ENCODE data around the gene BACH2. TPM values are rescaled to one million over a fixed set of nuclear protein-coding genes. Genes with fewer than 3 reads are reported as not detected.

Gene BACH2
- polyA plus RNA-seq, 3 donors: 10.4 to 12.9 (median 11.2) TPM

GRCh38 chr6:90197854-90198496, 98.7 kb downstream of the BACH2 start:
- DNase-seq (ENCODE audit: extremely low read depth in 1 of 11, low read depth in 9 of 11, low spot score in 4 of 11): no peak

DNA sequence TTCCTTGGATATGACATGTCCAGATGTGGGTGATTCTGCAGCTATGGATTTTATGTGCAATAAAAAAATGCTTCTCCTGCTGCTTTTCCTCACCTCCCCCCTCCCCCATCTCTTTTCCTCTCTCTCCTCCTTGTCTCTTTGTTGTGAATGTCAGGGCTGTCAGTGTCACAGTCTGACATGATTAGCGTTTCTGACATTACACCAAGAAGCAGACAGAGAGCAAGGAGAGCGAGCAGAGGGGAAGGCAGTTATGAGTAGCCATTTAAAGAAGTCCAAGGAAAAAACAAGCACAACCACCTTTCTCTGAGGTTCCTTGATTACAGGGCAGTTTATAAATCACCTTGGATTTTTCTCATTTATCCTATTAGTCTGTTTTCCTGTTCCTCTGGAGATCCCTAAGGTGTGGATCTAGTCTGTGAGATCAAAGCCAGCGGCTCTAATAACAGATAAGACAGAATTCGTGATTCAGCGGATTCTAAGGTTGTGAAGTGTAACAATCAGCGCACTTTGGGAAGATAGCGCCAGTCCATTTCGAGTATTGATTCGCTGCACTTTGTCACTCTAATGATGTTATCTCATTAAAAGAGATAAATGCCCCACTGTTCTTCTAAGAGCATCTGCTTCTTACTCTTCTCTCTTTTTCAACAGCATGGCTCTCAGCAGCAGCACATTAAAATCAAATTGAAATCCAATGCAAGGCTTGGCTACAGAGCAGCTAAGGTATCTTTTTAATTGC, 101.4 kb downstream of the BACH2 start:
- no peak for DNase-seq (ENCODE audit: extremely low read depth in 1 of 11, low read depth in 9 of 11, low spot score in 4 of 11)

DNA sequence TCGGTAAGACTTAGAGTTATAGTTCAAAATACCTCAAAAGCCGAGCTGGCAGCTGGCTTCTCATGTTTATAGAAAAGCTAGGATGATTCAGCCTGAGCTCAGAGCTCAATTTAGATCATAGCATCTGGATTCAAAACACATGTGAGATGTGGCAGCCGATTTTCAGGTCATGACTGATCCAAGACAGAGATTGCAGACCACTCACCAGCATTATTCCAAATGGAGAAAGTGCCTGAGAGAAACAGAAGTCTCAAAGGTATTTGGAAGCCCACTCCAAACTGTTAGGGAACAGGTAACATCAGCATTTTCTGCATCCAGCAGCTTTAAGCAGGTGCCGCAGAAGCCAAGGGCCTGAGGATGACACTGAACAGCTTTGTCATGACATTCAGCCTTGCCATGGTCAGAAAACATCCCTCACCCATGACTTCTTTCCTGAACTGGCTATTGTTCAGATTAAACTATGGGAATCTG, 102.2 kb downstream of the BACH2 start:
- no peak for DNase-seq (ENCODE audit: extremely low read depth in 1 of 11, low read depth in 9 of 11, low spot score in 4 of 11)

DNA sequence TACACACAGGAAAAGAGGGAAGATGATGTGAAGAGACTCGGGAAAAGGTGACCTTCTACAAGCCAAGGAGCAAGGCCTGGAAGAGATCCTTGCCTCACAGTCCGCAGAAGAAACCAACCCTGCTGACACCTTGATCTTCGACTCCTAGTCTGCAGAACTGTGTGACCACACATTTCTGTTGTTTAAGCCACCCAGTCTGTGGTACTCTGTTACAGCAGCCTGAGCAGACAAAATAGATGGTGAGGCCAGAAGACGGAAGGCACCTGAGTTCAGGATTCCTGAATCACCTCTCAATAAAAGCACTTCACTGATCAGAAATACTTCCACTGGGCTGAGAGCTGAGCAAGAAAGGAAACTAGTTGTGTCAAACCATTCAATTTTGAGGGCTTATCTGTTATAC, 103.3 kb downstream of the BACH2 start:
- DNase-seq (ENCODE audit: extremely low read depth in 1 of 11, low read depth in 9 of 11, low spot score in 4 of 11): no peak

DNA sequence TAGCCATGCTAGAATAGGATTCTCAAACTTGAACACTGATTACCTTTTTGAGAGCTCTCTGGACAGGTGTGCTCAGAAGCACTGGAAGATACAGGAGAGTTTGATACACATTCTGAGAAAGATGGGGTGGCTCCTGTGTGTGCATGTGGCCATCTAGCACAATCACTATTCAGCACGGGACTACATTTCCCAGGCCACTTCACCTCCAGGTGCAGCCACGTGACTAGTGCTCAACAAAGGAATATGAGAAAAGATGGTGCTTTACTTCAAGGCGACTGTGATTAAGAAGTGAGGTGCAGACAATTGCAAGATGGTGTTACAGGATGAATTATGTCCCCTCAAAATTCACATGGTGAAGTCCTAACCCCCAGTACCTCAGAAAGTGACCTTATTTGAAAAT, 103.8 kb downstream of the BACH2 start:
- DNase-seq (ENCODE audit: extremely low read depth in 1 of 11, low read depth in 9 of 11, low spot score in 4 of 11): no peak

DNA sequence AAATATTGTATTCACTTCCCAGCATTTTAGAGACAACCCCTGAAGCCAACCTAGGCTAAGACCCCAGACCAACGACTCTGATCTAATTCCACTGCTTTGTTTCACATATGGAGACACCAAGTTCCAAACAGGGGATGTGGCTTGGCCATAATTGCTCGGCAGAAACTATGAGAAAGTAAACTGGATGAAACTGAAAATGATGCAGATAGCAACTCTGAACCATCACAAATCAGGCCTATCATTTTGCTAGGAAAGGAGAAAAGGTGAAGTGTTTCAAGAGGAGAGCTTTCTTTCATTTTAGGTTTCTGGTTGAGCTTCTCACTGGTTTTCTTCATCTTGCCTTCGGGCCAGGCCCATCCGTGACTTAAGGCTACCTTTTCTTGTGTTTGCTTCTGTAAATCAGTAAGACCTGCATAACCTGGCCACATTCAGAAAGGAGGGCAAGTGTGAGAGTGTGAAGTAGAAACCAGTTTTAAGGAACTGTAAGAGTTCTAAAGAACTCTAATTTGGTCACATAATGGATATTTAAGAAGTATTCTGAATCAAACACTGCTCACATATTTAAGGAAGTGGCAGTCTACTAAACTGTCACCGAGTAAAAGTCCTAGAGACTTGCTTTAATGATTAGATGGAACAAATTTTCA, 105.8 kb downstream of the BACH2 start:
- no peak for DNase-seq (ENCODE audit: extremely low read depth in 1 of 11, low read depth in 9 of 11, low spot score in 4 of 11)

GRCh38 chr6:90190131-90190530, 106.5 kb downstream of the BACH2 start:
- no peak for DNase-seq (ENCODE audit: extremely low read depth in 1 of 11, low read depth in 9 of 11, low spot score in 4 of 11)

GRCh38 chr6:90187437-90188121, 109.1 kb downstream of the BACH2 start:
- DNase-seq (ENCODE audit: extremely low read depth in 1 of 11, low read depth in 9 of 11, low spot score in 4 of 11): no peak

- no peak for DNase-seq (ENCODE audit: extremely low read depth in 1 of 11, low read depth in 9 of 11, low spot score in 4 of 11)
Observed at GRCh38 chr6:90186637-90187371, 109.8 kb downstream of the BACH2 start.

GRCh38 chr6:90186026-90186425, 110.6 kb downstream of the BACH2 start:
- no peak for DNase-seq (ENCODE audit: extremely low read depth in 1 of 11, low read depth in 9 of 11, low spot score in 4 of 11)

DNA sequence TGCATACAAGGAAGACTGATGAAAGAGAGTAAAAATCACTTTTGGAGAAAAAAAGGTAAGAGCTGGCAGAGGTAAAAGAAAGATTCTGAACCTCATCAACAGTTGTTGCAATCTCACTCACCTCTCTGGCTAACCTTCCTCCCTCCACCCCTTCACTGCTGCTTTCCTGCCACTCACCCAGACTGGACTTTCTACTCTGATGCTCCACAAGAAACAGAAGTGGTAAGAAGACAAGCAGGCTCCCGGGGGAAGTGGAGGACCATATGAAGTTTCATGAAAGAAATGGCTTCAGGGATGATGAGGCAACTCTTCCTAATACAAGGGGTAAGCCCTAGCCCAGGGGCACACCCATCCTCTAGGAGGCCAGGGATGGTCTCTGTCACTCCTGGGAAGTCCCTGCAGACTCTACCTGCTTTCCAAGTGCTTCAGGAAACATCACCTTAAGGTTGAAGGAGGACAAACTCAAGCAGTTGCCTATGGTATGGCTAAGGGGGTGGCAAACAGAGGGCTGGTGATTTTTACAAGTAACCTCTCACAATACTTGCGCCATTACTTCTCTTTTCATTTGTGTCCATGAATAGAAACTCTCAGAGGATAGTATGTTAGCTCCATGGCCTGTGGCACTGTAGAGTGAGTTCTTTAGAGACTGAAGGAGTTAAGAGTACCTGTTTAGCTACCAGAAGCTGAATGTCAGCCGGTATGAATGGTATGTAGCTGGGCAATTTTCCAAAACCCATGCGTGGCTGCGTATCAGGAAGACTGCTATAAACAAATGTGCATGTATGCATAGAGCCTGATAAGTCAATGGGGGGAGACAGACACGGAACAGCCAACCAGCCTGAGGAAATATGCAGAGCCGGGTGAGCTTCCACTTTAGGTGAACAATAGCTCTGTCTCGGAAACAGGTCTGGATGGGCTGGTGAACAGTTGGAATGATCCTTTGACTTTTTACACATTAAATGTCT, 112.0 kb downstream of the BACH2 start:
- DNase-seq (ENCODE audit: extremely low read depth in 1 of 11, low read depth in 9 of 11, low spot score in 4 of 11): peak in 4 of 11 donors; percentile 48 to 65 (median 50)

GRCh38 chr6:90183587-90184333, 112.9 kb downstream of the BACH2 start:
- DNase-seq (ENCODE audit: extremely low read depth in 1 of 11, low read depth in 9 of 11, low spot score in 4 of 11): peak in 3 of 11 donors; percentile 41 to 67 (median 45)

- no peak for DNase-seq (ENCODE audit: extremely low read depth in 1 of 11, low read depth in 9 of 11, low spot score in 4 of 11)
Observed at GRCh38 chr6:90180526-90180925, 116.1 kb downstream of the BACH2 start.

DNA sequence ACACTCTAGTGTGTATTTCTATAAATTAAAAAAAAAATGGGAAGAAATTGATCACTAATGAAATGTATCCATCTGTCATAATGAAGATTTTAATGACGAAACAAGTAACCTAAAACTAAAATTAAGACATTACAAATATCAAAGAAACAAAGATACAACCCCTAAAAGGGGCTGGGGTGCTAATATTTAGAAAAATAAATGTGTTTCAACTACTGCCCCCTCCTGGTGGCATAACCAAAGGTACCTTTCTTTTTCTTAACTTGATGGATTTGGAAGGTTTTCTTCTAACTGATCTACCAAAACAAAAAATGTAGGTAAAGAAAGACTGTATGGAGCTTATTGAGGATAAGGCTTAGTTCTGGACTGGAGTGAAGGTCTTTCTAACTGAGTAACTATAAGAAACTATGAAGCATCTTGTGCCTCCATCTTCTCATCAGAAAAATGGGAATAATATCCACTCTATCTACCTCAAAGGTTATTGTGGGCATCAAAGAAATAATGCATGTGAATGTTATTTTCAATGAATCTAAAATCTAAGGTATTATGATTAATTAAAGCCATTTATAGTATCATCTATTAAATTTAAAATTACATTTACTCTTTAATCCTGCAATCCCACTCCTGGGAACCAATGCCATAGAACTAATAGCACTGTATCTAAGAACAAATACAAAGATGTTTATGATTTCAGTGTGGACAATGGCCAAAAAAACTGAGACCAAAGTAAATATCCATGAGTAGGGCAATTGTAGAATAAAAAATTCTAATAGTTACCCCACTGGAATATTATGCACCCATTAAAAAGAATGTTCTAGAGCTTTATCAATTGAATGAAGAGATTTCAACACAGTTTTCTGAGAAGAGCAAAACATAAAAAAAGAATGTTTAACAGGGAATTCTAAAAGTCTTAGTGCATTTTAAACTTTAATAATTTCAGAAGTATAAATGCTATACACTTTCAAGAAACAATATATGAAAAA, 117.2 kb downstream of the BACH2 start:
- DNase-seq (ENCODE audit: extremely low read depth in 1 of 11, low read depth in 9 of 11, low spot score in 4 of 11): no peak

GRCh38 chr6:90178384-90178855, 118.2 kb downstream of the BACH2 start:
- DNase-seq (ENCODE audit: extremely low read depth in 1 of 11, low read depth in 9 of 11, low spot score in 4 of 11): no peak
